ENCODE data around the gene KLLN. TPM values are rescaled to one million over a fixed set of nuclear protein-coding genes. Genes with fewer than 3 reads are reported as not detected.

The KLLN gene
- total and polyA plus RNA-seq, 2 of the 13 experiments (the other 11 are each of a cell fraction or from before 2014, with no cell fraction given), result 0.08 to 0.44 TPM

- TF ChIP-seq ATF3 (CRISPR knock-in tag; IDR thresholded peaks at IDR 0.05) (no peak; the same call in 1 of the 2 replicates), GPN1 (CRISPR knock-in tag; IDR thresholded peaks at IDR 0.05; ENCODE audit: borderline replicate concordance) (no peak), ZFP36L1 (CRISPR knock-in tag; IDR thresholded peaks at IDR 0.05) (peak; percentile 80; the same call in 1 of the 2 replicates), UBTF (CRISPR knock-in tag; IDR thresholded peaks at IDR 0.05) (no peak; the same call in none of the 2 replicates), MIXL1 (CRISPR knock-in tag; IDR thresholded peaks at IDR 0.05) (no peak)
Measured at GRCh38 chr10:87817609-87818504, 45.5 kb downstream of the KLLN start, which contains the start of gene ATAD1 (continued).

GRCh38 chr10:87816898-87817608, 46.3 kb downstream of the KLLN start:
- peaks cover 20% of the 10 kb centered on the region; the same call in 1 of the 2 replicates for H4K20me1 ChIP-seq (ENCODE audit: insufficient read depth, low read length)
- peak overlapping the region; percentile 94 for H3K4me2 ChIP-seq (ENCODE audit: low read depth, low read length)
- H3K27ac ChIP-seq (ENCODE audit: extremely low read length, insufficient read depth, low read length), result peak overlapping the region; percentile 89
- H3K4me1 ChIP-seq (ENCODE audit: insufficient read depth, low read length), result peaks cover 32% of the 10 kb centered on the region
- CTCF ChIA-PET (ENCODE audit: low intra/inter-chr PET ratio, low total read pairs), result no interaction called here
- no peak overlapping the region for H2AFZ ChIP-seq (ENCODE audit: low read length)
- POLR2A ChIA-PET, result interaction anchor here (1.2 to 2.9 kb wide), 3 partner anchors 11 to 45 kb away, joined by 5 to 31 read pairs (median 10); partner anchors contain the start of genes KLLN and PTEN
- peak overlapping the region; percentile 76 to 85 (median 78) for H3K4me3 ChIP-seq (replicated peaks in 1 of 3; ENCODE audit: insufficient read depth in 1 of 3, low read depth in 2 of 3, low read length in 3 of 3)
- in situ Hi-C loops (cut with HindIII; ENCODE audit: extremely low pct_ligation_motif_present, low pct_unique_long_range_greater_than_20kb), result no loop called here
- peaks cover 2 to 6% of the 10 kb centered on the region in 2 experiments; a peak in 2 of 5 replicates for H3K36me3 ChIP-seq (replicated peaks in 1 of 2; ENCODE audit: control insufficient read depth in 1 of 2, insufficient read depth in 2 of 2, low read length in 2 of 2)
- BruUV-seq (replicated peaks), result no TSS peak
- DNase-seq (ENCODE audit: low spot score) (peak; percentile 5), FAIRE-seq (no peak), ATAC-seq (peak; percentile 22)
- intact Hi-C loops (cut with micrococcal nuclease; ENCODE audit: unreplicated experiment), result no loop called here
- H3K79me2 ChIP-seq (ENCODE audit: insufficient read depth, low read length), result peaks cover 56% of the 10 kb centered on the region
- H3K9me3 ChIP-seq (ENCODE audit: low read length), result no peaks in the 10 kb centered on the region
- H3K27me3 ChIP-seq (ENCODE audit: control insufficient read depth in 1 of 2, insufficient read depth in 2 of 2, low read length in 2 of 2), result no peaks in the 10 kb centered on the region; a peak in 1 of 5 replicates
- whole genome bisulfite sequencing (ENCODE audit: low lambda C conversion rate), result 2% methylated on average over 10 of the region's 10 CpGs
- peak overlapping the region; percentile 90 for H3K9ac ChIP-seq (ENCODE audit: insufficient read depth, low read depth, low read length)
- no peak for TF ChIP-seq PAX8 (CRISPR knock-in tag; IDR thresholded peaks at IDR 0.05; ENCODE audit: borderline replicate concordance)
- peak; percentile 15; the same call in 1 of the 2 replicates for TF ChIP-seq MED13 (CRISPR knock-in tag; IDR thresholded peaks at IDR 0.05)
- no peak for TF ChIP-seq ZNF446 (CRISPR knock-in tag; IDR thresholded peaks at IDR 0.05)
- TF ChIP-seq ZSCAN29 (CRISPR knock-in tag; conservative IDR thresholded peaks at IDR 0.05), result no peak
- no peak for TF ChIP-seq IRF2 (CRISPR knock-in tag; IDR thresholded peaks at IDR 0.05)
- 0 out of 2 replicates have a peak, but pooled peaks have one; percentile 23 for TF ChIP-seq ZNF20 (CRISPR knock-in tag; IDR thresholded peaks at IDR 0.05)
- TF ChIP-seq TAF1 (CRISPR knock-in tag; IDR thresholded peaks at IDR 0.05), result no peak
- no peak for TF ChIP-seq SPEN (CRISPR knock-in tag; IDR thresholded peaks at IDR 0.05; ENCODE audit: low read depth)
- TF ChIP-seq DNMT3B (CRISPR knock-in tag; conservative IDR thresholded peaks at IDR 0.05), result no peak
- TF ChIP-seq RBAK (CRISPR knock-in tag; IDR thresholded peaks at IDR 0.05), result no peak
- TF ChIP-seq TERF1 (CRISPR knock-in tag; IDR thresholded peaks at IDR 0.05), result no peak
- TF ChIP-seq BHLHE40 (IDR thresholded peaks at IDR 0.05; ENCODE audit: low read length), result no peak
- no peak for TF ChIP-seq SOX6 (IDR thresholded peaks at IDR 0.05)
- TF ChIP-seq SOX6 (CRISPR knock-in tag; IDR thresholded peaks at IDR 0.05), result no peak

All from HepG2 (cell line).